Endothelial cell of umbilical vein (primary cell): ENCODE measurements around the gene ACBD7. TPM values are rescaled to one million over a fixed set of nuclear protein-coding genes. Genes with fewer than 3 reads are reported as not detected.

Experiments
- BruUV-seq: library from RNA; stranded (reverse); fragments of 400-500 nt; replicated peaks from 2 replicates; lab custom pipeline; 2021; lab: Mats Ljungman, UMichigan
- CTCF ChIA-PET: fragments of 300-600, 350-600 bp; sonication (Branson Sonifier 250); formaldehyde crosslinking; loops from one replicate; lab custom pipeline; 2021; ENCODE audit warnings: antibody characterized with exemption, inconsistent platforms; lab: Charles Lee
- POLR2A ChIA-PET: fragments of 300-600, 350-600 bp; sonication (Branson Sonifier 250); formaldehyde crosslinking; loops from one replicate; lab custom pipeline; 2021; ENCODE audit warnings: antibody characterized with exemption, inconsistent platforms; lab: Charles Lee
- DNase-seq: peaks from one replicate; pipeline ENCODE4 v3.0.0-alpha.2; 2011; ENCODE audit warnings: low read depth, low spot score
- FAIRE-seq: peaks from 2 replicates; lab custom pipeline; 2011; peaks lifted over from hg19 to GRCh38; lab: Jason Lieb, UNC
- H2AFZ ChIP-seq: 2 replicates; pipeline ENCODE4 v1.6.0; 2012; ENCODE audit warnings: low read depth, low read length, control low read depth, inconsistent platforms
- H3K27ac ChIP-seq: 2 replicates; pipeline ENCODE4 v1.5.1; 2011; ENCODE audit warnings: low read depth, mild to moderate bottlenecking, control low read depth, low read length, moderate library complexity; ENCODE audit not compliant: insufficient read depth
- H3K27me3 ChIP-seq, 2 experiments: 2 replicates each; pipeline versions ENCODE4 v1.6.0 to v1.6.1; 2011; ENCODE audit warnings: low read length in 2 of 2, mixed read lengths in 1 of 2; ENCODE audit not compliant: control insufficient read depth in 2 of 2, insufficient read depth in 2 of 2
- H3K36me3 ChIP-seq, 2 experiments: 2 replicates in 1 of 2; 3 replicates in 1 of 2; pipeline ENCODE4 v1.5.1; 2011; ENCODE audit warnings: low read length in 2 of 2, mild to moderate bottlenecking in 1 of 2, moderate library complexity in 1 of 2; ENCODE audit not compliant: control insufficient read depth in 2 of 2, insufficient read depth in 2 of 2; ENCODE audit errors: extremely low read depth in 1 of 2
- H3K4me1 ChIP-seq: 3 replicates; pipeline ENCODE4 v1.5.1; 2011; ENCODE audit warnings: mild to moderate bottlenecking, low read length; ENCODE audit not compliant: control insufficient read depth, insufficient read depth; ENCODE audit errors: extremely low read depth
- H3K4me2 ChIP-seq: 2 replicates; pipeline ENCODE4 v1.6.1; 2011; ENCODE audit warnings: low read length, control low read depth, mixed read lengths; ENCODE audit not compliant: insufficient read depth
- H3K4me3 ChIP-seq, 3 experiments: fragments of 200-600 bp in 1 of 3; sonication (generic), shearing (Covaris generic) in 1 of 3; replicated peaks in 1 of 3; 2 replicates each; pipeline ENCODE4 v1.5.1; 2011 to 2016; ENCODE audit warnings: control low read depth in 3 of 3, low read length in 3 of 3, mild to moderate bottlenecking in 2 of 3, inconsistent platforms in 1 of 3, low read depth in 1 of 3, moderate library complexity in 1 of 3; ENCODE audit not compliant: insufficient read depth in 1 of 3
- H3K79me2 ChIP-seq: 2 replicates; pipeline ENCODE4 v1.6.0; 2012; ENCODE audit warnings: low read length, inconsistent platforms; ENCODE audit not compliant: control insufficient read depth, insufficient read depth
- H3K9ac ChIP-seq: replicated peaks from 2 replicates; pipeline ENCODE3; 2011; ENCODE audit warnings: low read length, control low read depth; ENCODE audit not compliant: insufficient read depth; ENCODE audit errors: extremely low read depth
- H3K9me1 ChIP-seq: replicated peaks from 3 replicates; pipeline ENCODE4 v1.6.0; 2011; ENCODE audit warnings: mild to moderate bottlenecking, low read length; ENCODE audit not compliant: control insufficient read depth, insufficient read depth; ENCODE audit errors: extremely low read depth
- H3K9me3 ChIP-seq: replicated peaks from 2 replicates; pipeline ENCODE4 v1.5.1; 2012; ENCODE audit warnings: low read length, inconsistent platforms; ENCODE audit not compliant: control insufficient read depth, insufficient read depth
- H4K20me1 ChIP-seq: replicated peaks from 2 replicates; pipeline ENCODE3; 2011; ENCODE audit warnings: mild to moderate bottlenecking, low read length; ENCODE audit not compliant: control insufficient read depth, insufficient read depth; ENCODE audit errors: extremely low read depth
- CTCF ChIP-seq, 2 donors: IDR thresholded peaks; 1 replicate in 1 of 2; 2 replicates in 1 of 2; pipeline ENCODE4 v1.5.1; 2011; ENCODE audit warnings: low read length in 2 of 2, mild to moderate bottlenecking in 2 of 2, moderate library complexity in 2 of 2, control low read depth in 1 of 2, inconsistent platforms in 1 of 2, low read depth in 1 of 2; ENCODE audit not compliant: insufficient read depth in 1 of 2; ENCODE audit errors: extremely low read depth in 1 of 2
- EZH2 ChIP-seq: IDR thresholded peaks from 2 replicates; pipeline ENCODE4 v1.6.1; 2012; ENCODE audit warnings: borderline replicate concordance, low read depth, mild to moderate bottlenecking, moderate library complexity, low read length, inconsistent platforms; ENCODE audit not compliant: severe bottlenecking
- FOS ChIP-seq: IDR thresholded peaks from 2 replicates; pipeline ENCODE4 v1.6.1; 2011; ENCODE audit warnings: mild to moderate bottlenecking, low read length, moderate library complexity, borderline replicate concordance; ENCODE audit not compliant: insufficient read depth
- GATA2 ChIP-seq: IDR thresholded peaks from 2 replicates; pipeline ENCODE4 v1.7.0; 2011; ENCODE audit warnings: low read depth, mild to moderate bottlenecking, moderate library complexity, mixed read lengths, low read length; ENCODE audit not compliant: insufficient read length, insufficient read depth
- JUN ChIP-seq: IDR thresholded peaks from 2 replicates; pipeline ENCODE4 v1.6.1; 2011; ENCODE audit warnings: borderline replicate concordance, low read depth; ENCODE audit not compliant: insufficient read length, insufficient read depth
- MYC ChIP-seq: IDR thresholded peaks from one replicate; pipeline ENCODE4 v1.6.1; 2011; ENCODE audit warnings: mild to moderate bottlenecking, low read depth, low read length
- POLR2A ChIP-seq: IDR thresholded peaks from 2 replicates; pipeline ENCODE4 v1.6.1; 2012; ENCODE audit warnings: low read depth, mild to moderate bottlenecking, control low read depth, low read length
- POLR2AphosphoS5 ChIP-seq: IDR thresholded peaks from 2 replicates; pipeline ENCODE4 v1.6.1; 2012; ENCODE audit warnings: low read depth, mild to moderate bottlenecking, control low read depth, low read length, moderate library complexity; ENCODE audit not compliant: insufficient read depth
- dilution Hi-C: fragments of 300-500 bp; cut with MboI; formaldehyde crosslinking; loops from one replicate; pipeline ENCODE4 v1.15.0; 2019; ENCODE audit warnings: low sequenced_read_pairs; ENCODE audit not compliant: extremely low pct_ligation_motif_present
- intact Hi-C: fragments of 100-400 bp; cut with micrococcal nuclease; formaldehyde crosslinking; loops from one replicate; pipeline ENCODE4 v1.10.0; 2022
- polyA plus RNA-seq, 4 experiments: library from polyadenylated mRNA; depleted of rRNA in 3 of 4; stranded (reverse) in 3 of 4; unstranded in 1 of 4; fragments of >200 nt; gene quantifications; 2 replicates each; pipeline versions ENCODE4 v1.2.1 to v1.2.3, GENCODE V29; 2011 to 2012; ENCODE audit warnings: missing spikeins in 1 of 4
- total RNA-seq: library from RNA; stranded (reverse); gene quantifications from 2 replicates; pipeline ENCODE4 v1.2.3, GENCODE V29; 2021
- TF ChIP-seq, protein P1 (sequence below): IDR thresholded peaks from 2 replicates; pipeline ENCODE4 v1.6.1; 2011; ENCODE audit not compliant: insufficient read depth, insufficient read length

Gene ACBD7
- total and polyA plus RNA-seq, 2 donors (not counting 3 experiments of a cell fraction or from before 2014, with no cell fraction given), result 1.2 to 2.8 TPM

- no peak overlapping the region for H3K9ac ChIP-seq
- peaks cover 4% of the 10 kb centered on the region for H3K4me1 ChIP-seq
- peaks cover 24 to 33% of the 10 kb centered on the region in 2 experiments for H3K36me3 ChIP-seq
- dilution Hi-C loops, result no loop called here
- ChIA-PET CTCF (interaction anchor here (1.4 kb wide), 1 partner anchor 15 kb away, joined by 3 read pairs; no protein-coding TSS in a partner anchor), POLR2A (no interaction called here)
- no peak for FAIRE-seq
- no peaks in the 10 kb centered on the region for H3K9me1 ChIP-seq
- intact Hi-C loops, result no loop called here
- no peak overlapping the region for H3K27ac ChIP-seq
- BruUV-seq, result no TSS peak
- H2AFZ ChIP-seq, result no peak overlapping the region
- TF ChIP-seq POLR2A (no peak), FOS (no peak), EZH2 (no peak), JUN (no peak), MYC (no peak), GATA2 (no peak)
- H3K79me2 ChIP-seq, result peaks cover 16% of the 10 kb centered on the region
- no peaks in the 10 kb centered on the region for H3K27me3 ChIP-seq
- no peak overlapping the region for H3K4me3 ChIP-seq
- H3K9me3 ChIP-seq, result no peaks in the 10 kb centered on the region
- DNase-seq, result no peak
- H3K4me2 ChIP-seq, result no peak overlapping the region
- H4K20me1 ChIP-seq, result no peaks in the 10 kb centered on the region
These were observed 33.1 kb upstream of the ACBD7 start for GRCh38 chr10:15121707-15122106.

- DNase-seq, result no peak
- no peaks in the 10 kb centered on the region for H3K9me3 ChIP-seq
- H3K79me2 ChIP-seq, result peaks cover 28% of the 10 kb centered on the region
- no peak overlapping the region for H3K4me2 ChIP-seq
- intact Hi-C loops (no loop called here), dilution Hi-C loops (no loop called here)
- no TSS peak for BruUV-seq
- no peaks in the 10 kb centered on the region for H3K27me3 ChIP-seq
- peaks cover 4% of the 10 kb centered on the region for H3K4me1 ChIP-seq
- H4K20me1 ChIP-seq, result peaks cover 2% of the 10 kb centered on the region
- ChIA-PET CTCF (no interaction called here), POLR2A (no interaction called here)
- H3K27ac ChIP-seq, result no peak overlapping the region
- no peak overlapping the region for H3K4me3 ChIP-seq
- H3K9ac ChIP-seq, result no peak overlapping the region
- FAIRE-seq, result no peak
- TF ChIP-seq CTCF (IDR thresholded peaks at IDR 0.05; ENCODE audit: extremely low read depth in 1 of 2, insufficient read depth in 1 of 2, low read depth in 1 of 2, low read length in 2 of 2) (no peak), JUN (no peak), GATA2 (no peak), POLR2A (no peak), EZH2 (no peak), POLR2AphosphoS5 (no peak), FOS (no peak), MYC (no peak)
- TF ChIP-seq, protein P1, sequence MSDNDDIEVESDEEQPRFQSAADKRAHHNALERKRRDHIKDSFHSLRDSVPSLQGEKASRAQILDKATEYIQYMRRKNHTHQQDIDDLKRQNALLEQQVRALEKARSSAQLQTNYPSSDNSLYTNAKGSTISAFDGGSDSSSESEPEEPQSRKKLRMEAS, result no peak
- no peak overlapping the region for H2AFZ ChIP-seq
- H3K36me3 ChIP-seq, result peaks cover 17 to 35% of the 10 kb centered on the region in 2 experiments
- no peaks in the 10 kb centered on the region for H3K9me1 ChIP-seq
These were observed 31.9 kb upstream of the ACBD7 start for GRCh38 chr10:15120523-15120922.
